Suprapubic skin (tissue), 4 donors: Measurements from ENCODE around the gene SLC4A8. TPM values are rescaled to one million over a fixed set of nuclear protein-coding genes. Genes with fewer than 3 reads are reported as not detected.

ENCODE experiments used
- DNase-seq, 2 donors: peaks; one replicate each; pipeline ENCODE4 v3.0.0-alpha.2; 2019; ENCODE audit warnings: low spot score in 2 of 2
- H3K27ac ChIP-seq: fragments of 200-600 bp; sonication (generic); one replicate; pipeline ENCODE4 v1.5.1; 2019
- H3K27me3 ChIP-seq: fragments of 200-600 bp; sonication (generic); one replicate; pipeline ENCODE4 v1.5.1; 2019
- H3K36me3 ChIP-seq: fragments of 200-600 bp; sonication (generic); one replicate; pipeline ENCODE4 v1.5.1; 2019
- H3K4me1 ChIP-seq: fragments of 200-600 bp; sonication (generic); one replicate; pipeline ENCODE4 v1.5.1; 2019
- H3K4me3 ChIP-seq: fragments of 200-600 bp; sonication (generic); one replicate; pipeline ENCODE4 v1.5.1; 2019; ENCODE audit warnings: mild to moderate bottlenecking
- H3K9me3 ChIP-seq: fragments of 200-600 bp; sonication (generic); one replicate; pipeline ENCODE4 v1.5.1; 2019
- EP300 ChIP-seq: sonication (generic); formaldehyde crosslinking; IDR thresholded peaks from one replicate; pipeline ENCODE4 v1.6.1; 2017; ENCODE audit warnings: antibody characterized with exemption
- POLR2A ChIP-seq, 2 donors: fragments of 450-650 bp; IDR thresholded peaks; one replicate each; pipeline ENCODE4 v1.6.1; 2017; ENCODE audit warnings: antibody characterized with exemption in 2 of 2, mild to moderate bottlenecking in 2 of 2, moderate library complexity in 2 of 2
- POLR2AphosphoS5 ChIP-seq, 3 donors: sonication (generic); formaldehyde crosslinking; IDR thresholded peaks; one replicate each; pipeline ENCODE4 v1.6.1; 2017; ENCODE audit warnings: antibody characterized with exemption in 3 of 3
- WGBS: methylation state at CpG from one replicate; pipeline ENCODE4 v1.1.5; 2018; 5-methylcytosine and 5-hydroxymethylcytosine counted together
- total RNA-seq, 4 donors: library from RNA; depleted of rRNA; stranded (reverse); fragments of >200 nt; gene quantifications; one replicate each; pipeline ENCODE4 v1.1.0, GENCODE V29; 2016
- TF ChIP-seq, protein P1 (sequence below), 2 donors: fragments of 200-600 bp in 1 of 2; fragments of 450-650 bp in 1 of 2; sonication (generic) in 1 of 2; IDR thresholded peaks; one replicate each; pipeline ENCODE4 v1.5.1; 2016 to 2019; ENCODE audit warnings: antibody characterized with exemption in 2 of 2, mild to moderate bottlenecking in 1 of 2, moderate library complexity in 1 of 2

Gene SLC4A8
- total RNA-seq, 4 donors from 2014 or later: 1.1 to 2.2 TPM; not detected in 2

DNA sequence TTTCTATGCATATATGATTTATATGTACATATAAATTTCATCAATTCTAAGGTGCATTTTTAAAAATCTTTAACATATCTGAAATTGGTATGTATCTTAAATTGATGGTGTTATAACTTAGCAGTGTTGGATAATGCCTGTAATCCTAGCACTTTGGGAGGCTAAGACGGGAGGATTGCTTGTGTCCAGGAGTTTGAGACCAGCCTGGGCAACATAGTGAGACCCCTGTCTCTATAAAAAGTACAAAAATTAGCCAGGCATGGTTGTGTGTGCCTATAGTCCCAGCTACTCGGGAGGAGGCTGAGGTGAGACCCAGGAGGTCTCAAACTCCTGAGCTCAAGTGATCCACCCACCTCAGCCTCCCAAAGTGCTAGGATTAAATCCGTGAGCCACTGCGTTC, 27.0 kb upstream of the SLC4A8 start:
- peak in 1 of 2 donors; percentile 4 for DNase-seq
- no peaks in the 10 kb centered on the region for H3K9me3 ChIP-seq
- 83% methylated on average over 4 of the region's 4 CpGs for WGBS
- TF ChIP-seq POLR2A (IDR thresholded peaks at IDR 0.05): no peak
- no peak for TF ChIP-seq POLR2AphosphoS5 (IDR thresholded peaks at IDR 0.05)
- no peak for TF ChIP-seq EP300
- no peak overlapping the region for H3K27ac ChIP-seq
- H3K27me3 ChIP-seq: no peaks in the 10 kb centered on the region
- peaks cover 10% of the 10 kb centered on the region for H3K4me1 ChIP-seq
- H3K4me3 ChIP-seq: no peak overlapping the region
- no peaks in the 10 kb centered on the region for H3K36me3 ChIP-seq

DNA sequence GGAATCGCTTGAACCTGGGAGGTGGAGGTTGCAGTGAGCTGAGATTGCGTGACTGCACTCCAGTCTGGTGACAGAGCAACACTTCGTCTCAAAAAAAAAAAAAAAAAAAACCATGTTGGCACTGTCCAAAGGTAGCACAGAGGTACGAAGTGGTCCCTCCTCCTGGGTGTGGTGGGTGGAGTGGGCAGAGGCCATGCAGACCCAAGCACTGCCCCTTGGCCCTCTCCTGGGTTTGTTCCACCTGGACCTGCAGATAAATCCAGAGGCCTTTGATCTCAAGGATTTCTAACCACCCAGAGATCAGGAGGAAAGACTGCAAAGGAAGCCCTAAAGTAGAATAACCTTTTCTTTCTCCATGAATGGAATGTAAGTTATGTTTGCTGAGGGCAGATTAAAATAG, 24.7 kb upstream of the SLC4A8 start:
- H3K27me3 ChIP-seq: no peaks in the 10 kb centered on the region
- no peak overlapping the region for H3K27ac ChIP-seq
- no peaks in the 10 kb centered on the region for H3K36me3 ChIP-seq
- no peaks in the 10 kb centered on the region for H3K4me1 ChIP-seq
- WGBS: 72% methylated on average over 4 of the region's 4 CpGs
- DNase-seq: no peak
- H3K9me3 ChIP-seq: no peaks in the 10 kb centered on the region
- no peak overlapping the region for H3K4me3 ChIP-seq
- TF ChIP-seq EP300 (no peak), POLR2AphosphoS5 (IDR thresholded peaks at IDR 0.05) (no peak), POLR2A (IDR thresholded peaks at IDR 0.05) (no peak)
- TF ChIP-seq, protein P1, sequence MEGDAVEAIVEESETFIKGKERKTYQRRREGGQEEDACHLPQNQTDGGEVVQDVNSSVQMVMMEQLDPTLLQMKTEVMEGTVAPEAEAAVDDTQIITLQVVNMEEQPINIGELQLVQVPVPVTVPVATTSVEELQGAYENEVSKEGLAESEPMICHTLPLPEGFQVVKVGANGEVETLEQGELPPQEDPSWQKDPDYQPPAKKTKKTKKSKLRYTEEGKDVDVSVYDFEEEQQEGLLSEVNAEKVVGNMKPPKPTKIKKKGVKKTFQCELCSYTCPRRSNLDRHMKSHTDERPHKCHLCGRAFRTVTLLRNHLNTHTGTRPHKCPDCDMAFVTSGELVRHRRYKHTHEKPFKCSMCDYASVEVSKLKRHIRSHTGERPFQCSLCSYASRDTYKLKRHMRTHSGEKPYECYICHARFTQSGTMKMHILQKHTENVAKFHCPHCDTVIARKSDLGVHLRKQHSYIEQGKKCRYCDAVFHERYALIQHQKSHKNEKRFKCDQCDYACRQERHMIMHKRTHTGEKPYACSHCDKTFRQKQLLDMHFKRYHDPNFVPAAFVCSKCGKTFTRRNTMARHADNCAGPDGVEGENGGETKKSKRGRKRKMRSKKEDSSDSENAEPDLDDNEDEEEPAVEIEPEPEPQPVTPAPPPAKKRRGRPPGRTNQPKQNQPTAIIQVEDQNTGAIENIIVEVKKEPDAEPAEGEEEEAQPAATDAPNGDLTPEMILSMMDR (IDR thresholded peaks at IDR 0.05): no peak

DNA sequence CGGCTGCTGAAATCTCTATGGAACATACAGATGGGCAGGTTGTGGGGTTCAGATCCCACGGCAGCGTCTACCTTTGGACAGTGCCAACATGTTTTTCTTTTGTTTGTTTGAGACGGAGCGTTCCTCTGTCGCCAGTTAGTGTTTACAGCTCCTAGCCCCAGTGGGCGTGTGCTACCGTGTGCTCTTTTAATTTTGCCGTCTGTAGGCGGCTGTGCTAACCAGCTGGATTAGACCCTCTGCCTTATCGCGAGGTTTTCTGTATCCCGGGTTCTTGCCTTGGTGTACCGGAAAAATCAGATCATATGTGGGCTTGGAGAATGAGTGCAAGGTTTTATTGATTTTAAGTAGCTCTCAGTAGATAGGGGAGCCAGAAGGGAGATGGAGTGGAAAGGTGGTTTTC, 23.6 kb upstream of the SLC4A8 start:
- Histone ChIP-seq H3K36me3 (no peaks in the 10 kb centered on the region), H3K4me3 (no peak overlapping the region), H3K4me1 (no peaks in the 10 kb centered on the region), H3K27me3 (no peaks in the 10 kb centered on the region), H3K27ac (no peak overlapping the region), H3K9me3 (no peaks in the 10 kb centered on the region)
- no peak for TF ChIP-seq EP300
- TF ChIP-seq, protein P1 (IDR thresholded peaks at IDR 0.05): no peak
- no peak for TF ChIP-seq POLR2AphosphoS5 (IDR thresholded peaks at IDR 0.05)
- no peak for TF ChIP-seq POLR2A (IDR thresholded peaks at IDR 0.05)
- 88% methylated on average over 14 of the region's 14 CpGs for WGBS
- DNase-seq: no peak

DNA sequence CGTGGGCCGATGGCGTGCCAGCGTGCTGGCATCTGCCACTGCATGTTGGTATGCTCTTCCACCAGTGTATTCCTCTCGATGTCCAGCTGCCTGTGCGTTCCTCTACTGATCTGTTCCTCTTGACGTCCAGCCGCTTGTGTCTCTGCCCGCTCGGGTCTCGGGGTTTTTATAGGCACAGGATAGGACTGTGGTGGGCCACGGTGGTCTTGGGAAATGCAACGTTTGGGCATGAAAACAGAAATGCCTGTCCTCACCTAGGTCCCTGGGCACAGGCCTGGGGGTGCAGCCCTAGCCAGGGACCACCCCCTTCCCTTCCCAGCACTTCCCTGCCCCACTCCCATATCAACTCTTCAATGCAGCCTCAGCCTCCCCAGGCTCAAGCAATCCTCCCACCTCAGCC, 23.1 kb upstream of the SLC4A8 start:
- TF ChIP-seq POLR2AphosphoS5 (IDR thresholded peaks at IDR 0.05): no peak
- Histone ChIP-seq H3K4me3 (no peak overlapping the region), H3K4me1 (no peaks in the 10 kb centered on the region), H3K27me3 (no peaks in the 10 kb centered on the region), H3K9me3 (no peaks in the 10 kb centered on the region), H3K27ac (no peak overlapping the region), H3K36me3 (no peaks in the 10 kb centered on the region)
- 83% methylated on average over 13 of the region's 13 CpGs for WGBS
- DNase-seq: no peak

DNA sequence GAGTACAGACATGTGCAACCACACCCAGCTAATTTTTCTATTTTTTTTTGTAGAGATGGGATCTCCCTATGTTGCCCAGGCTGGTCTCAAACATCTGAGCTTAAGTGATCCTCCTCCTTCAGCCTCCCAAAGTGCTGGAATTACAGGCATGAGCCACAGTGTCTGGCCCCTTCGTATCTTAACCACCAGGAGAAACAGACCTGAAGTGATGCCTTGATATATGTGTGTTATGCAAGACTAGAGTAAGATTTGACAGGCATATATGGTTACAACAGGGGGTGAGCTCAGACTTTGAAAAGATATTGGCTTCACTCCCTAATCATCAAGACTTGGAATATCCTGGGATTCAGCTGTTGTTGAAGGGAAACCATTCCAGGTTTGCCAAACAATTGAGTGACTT, 22.7 kb upstream of the SLC4A8 start:
- no peaks in the 10 kb centered on the region for H3K4me1 ChIP-seq
- H3K9me3 ChIP-seq: no peaks in the 10 kb centered on the region
- no peaks in the 10 kb centered on the region for H3K27me3 ChIP-seq
- no peak overlapping the region for H3K27ac ChIP-seq
- TF ChIP-seq POLR2AphosphoS5 (IDR thresholded peaks at IDR 0.05): no peak
- TF ChIP-seq POLR2A (IDR thresholded peaks at IDR 0.05): no peak
- TF ChIP-seq, protein P1 (IDR thresholded peaks at IDR 0.05): no peak
- no peak for TF ChIP-seq EP300
- H3K4me3 ChIP-seq: no peak overlapping the region
- no peaks in the 10 kb centered on the region for H3K36me3 ChIP-seq
- no peak for DNase-seq
- 47% methylated on average over 1 of the region's 1 CpG for WGBS

DNA sequence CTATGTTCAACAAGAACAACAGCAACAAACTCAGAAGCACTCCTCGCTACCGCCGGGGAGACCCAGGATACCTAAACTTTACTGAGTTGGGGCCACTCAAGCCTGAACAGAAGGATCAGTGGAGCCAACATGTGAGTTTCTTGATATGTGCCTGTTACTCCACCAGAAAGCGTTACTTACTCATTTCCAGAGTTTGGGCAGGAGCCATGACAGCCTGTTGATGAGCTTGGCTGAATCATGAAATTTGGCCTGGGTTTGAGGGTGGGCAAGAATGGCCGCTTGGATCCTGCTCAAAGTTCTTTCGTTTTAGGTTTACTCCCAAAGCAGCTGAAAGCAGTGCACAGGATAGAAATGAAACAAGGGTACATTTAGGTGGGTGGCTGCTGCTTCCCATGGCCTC, 21.5 kb upstream of the SLC4A8 start:
- Histone ChIP-seq H3K27me3 (no peaks in the 10 kb centered on the region), H3K4me1 (no peaks in the 10 kb centered on the region), H3K4me3 (no peak overlapping the region), H3K36me3 (no peaks in the 10 kb centered on the region), H3K9me3 (no peaks in the 10 kb centered on the region), H3K27ac (no peak overlapping the region)
- WGBS: 92% methylated on average over 6 of the region's 6 CpGs
- peak in 1 of 2 donors; percentile 21 for DNase-seq
- TF ChIP-seq POLR2AphosphoS5 (IDR thresholded peaks at IDR 0.05): no peak
- TF ChIP-seq EP300: no peak
- TF ChIP-seq, protein P1 (IDR thresholded peaks at IDR 0.05): no peak
- TF ChIP-seq POLR2A (IDR thresholded peaks at IDR 0.05): no peak
